GM18508 (cell line): Measurements from ENCODE around the gene TLE7.
A peak's percentile ranks its signal among the peaks of the same experiment; 100 is the strongest.

ENCODE experiments used
- ATAC-seq: cut with Tn5 transposase; IDR thresholded peaks from one replicate; pipeline ENCODE4 v1.9.1; 2021; ENCODE audit warnings: moderate number of reproducible peaks; ENCODE audit not compliant: insufficient read depth, unreplicated experiment

The TLE7 gene

DNA sequence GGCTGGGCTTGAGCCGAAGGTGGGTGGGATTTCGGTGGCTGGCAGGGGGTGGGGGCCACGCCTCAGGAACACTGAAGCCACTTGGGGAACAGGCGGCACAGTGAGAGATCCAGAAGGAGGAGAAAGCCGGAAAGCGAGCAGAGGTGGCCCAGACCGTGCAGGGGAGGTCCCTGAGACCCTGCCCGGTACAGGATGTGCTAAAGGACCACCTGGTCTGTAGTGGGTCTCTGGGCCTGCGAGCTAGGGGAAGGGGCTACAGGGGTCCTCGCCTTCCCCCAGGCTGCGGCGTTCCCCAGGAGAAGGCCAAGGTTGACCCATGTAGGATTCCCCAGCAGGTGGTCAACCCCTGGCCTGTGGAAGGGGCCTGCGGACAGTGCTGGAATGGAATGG lies at the start of gene TLE7:
Gene TLE7 (minus strand): TSS at position 4 of the 390 bp plus-strand sequence. CDS start 8,730 bp downstream, outside the sequence.
- ATAC-seq, result no peak

DNA sequence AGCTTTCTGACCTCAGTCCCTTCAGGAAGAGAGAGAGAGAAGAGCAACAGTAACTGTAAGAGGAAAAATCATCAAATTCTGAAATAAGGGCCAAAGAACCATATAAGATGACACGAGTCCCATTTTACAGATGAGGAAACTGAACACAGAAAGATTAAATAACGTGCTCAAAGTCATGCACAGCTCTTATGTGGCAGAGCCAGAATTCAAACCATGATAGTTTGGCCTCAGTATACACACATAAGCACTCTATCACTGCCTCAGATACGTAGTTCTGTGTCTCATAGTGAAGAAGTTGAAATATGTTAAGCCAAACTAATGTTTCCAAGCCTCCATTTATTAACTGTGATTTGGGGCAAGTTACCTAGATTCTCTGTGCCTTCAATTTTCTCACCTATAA lies 49.2 kb upstream of the TLE7 start:
- no peak for ATAC-seq

DNA sequence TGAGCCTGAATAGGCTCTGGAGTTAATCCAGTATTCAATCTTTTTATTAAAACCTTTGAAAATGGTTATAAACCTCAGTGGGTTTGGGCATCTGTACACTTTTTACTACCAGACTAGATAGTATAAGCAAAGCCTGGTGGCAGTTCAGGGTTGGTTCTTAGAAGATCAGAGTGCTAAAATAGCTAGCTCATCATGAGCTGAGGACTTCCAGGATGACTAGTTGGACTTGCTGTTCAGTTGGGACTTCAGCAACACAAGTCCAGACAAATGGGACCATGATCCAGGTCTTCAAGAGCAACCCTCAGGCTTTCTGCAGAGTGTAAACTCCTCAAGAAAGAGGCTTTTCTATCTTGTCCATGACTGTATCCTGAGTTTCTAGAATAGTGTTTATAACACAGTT lies 48.5 kb upstream of the TLE7 start:
- no peak for ATAC-seq

DNA sequence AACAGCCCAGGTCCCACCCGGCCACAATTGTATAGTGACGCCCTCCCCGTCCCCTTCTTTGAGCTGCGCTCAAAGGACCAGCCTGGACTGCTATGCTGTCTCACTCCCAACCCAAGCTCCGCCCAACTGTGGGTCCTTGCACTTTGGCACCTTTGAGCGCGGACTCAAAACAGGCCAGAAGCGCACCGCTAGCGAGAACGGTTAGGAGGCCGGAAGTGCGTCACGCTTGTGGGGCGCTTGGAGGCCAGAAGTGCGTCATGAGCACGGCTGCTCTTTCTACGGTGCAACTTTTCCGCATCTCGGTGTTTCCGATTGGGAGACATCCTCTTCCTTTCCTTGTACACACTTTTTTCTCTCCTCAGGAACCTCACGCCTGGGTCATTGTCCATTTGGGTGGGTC lies 47.3 kb upstream of the TLE7 start, which contains the start of gene ZNF19:
Gene ZNF19 (minus strand): TSS at position 203 of the 400 bp plus-strand sequence. CDS start 7,210 bp downstream, outside the sequence.
- no peak for ATAC-seq

DNA sequence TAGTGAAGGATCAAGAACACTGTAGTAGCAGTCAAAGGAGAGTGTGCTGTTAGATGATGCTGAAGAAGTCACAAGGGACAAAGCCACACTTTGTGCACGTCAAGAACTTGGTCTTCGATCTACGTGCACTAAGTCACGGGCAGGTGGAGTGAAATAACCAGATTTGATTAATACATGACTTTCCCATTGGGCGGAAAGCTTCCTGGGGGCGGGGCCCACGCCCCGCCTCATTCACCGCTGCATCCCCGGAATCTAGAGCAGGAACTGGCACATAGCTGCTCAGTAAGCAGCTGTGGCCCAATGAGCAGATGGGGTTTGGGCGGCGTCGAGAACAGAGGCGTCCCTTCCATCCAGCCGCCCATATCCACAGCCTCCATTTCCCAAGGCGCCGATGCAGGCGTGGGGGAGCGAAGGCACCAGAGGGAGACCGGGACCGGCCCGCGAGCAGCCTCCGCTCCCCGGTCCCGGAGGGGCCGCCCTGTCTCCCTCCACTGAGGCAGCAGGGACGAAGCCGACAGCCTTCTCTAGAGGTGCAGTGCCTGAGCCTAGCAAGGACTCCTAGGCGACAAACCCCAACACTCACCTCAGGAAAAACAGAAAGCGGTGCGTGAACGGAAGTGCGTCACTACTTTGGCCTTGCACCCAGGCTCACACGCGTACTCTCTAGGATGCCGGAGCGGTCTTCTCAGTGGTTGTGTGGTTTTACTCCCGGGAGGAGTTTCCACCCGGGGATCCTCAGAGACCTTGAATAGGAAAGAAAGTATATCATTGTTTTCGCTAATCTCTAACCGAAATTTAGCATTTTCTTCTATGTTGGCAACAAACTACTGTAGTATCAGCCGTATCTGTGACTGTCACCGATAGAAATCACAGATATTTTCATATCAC lies 42.4 kb upstream of the TLE7 start:
- ATAC-seq, result peak; percentile 85

DNA sequence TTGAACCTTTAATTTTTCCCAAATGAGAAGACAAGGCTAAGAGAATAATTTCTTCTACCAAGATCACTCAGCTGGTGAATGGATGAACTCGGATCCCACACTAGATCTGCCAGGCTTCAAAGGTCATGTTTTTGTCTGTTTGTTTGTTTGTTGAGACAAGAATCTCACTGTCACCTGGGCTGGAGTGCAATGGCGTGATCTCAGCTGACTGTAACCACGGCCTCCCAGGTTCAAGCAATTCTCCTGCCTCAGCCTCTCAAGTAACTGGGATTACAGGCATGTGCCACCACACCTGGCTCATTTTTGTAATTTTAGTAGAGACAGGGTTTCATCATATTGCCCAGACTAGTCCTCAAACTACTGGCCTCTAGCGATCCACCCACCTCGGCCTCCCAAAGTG lies 40.7 kb upstream of the TLE7 start:
- ATAC-seq, result no peak

DNA sequence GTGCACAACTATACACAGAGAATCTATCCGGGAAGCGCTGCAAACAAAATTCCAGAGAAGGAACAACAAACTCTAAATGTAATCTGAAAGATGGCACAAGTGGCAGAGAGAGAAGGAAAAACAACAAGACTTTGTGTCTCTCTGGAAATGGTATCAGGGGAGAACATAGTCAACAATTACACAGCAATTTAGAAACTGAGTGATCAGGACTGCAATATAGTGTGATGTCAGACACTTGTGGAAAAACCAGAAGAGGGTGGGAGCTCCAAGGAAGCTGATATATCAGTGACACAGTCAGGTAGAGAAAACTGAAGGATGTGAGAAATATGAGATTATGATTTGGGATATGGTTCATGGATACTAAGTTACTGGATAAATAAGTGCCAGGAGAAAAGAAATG lies 39.1 kb upstream of the TLE7 start:
- ATAC-seq, result no peak

DNA sequence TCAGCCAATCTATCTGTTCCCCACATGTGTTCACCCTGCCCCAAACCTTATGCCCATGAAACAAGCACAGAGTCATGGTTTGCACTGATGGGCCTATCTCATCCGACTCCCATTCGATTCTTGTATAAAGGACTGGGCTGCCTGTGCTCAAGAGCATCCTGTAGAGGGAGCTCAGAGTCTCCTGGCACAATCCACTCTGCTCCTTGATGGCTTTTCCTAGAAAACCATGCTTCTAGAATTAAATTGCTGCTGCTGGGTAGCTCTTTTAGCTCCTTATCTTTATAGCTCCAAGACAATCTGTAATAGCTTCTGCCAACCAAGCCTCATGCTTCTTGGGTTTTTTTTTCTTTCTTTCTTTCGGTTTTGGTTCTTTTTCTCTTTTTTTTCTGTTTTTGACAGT lies 37.6 kb upstream of the TLE7 start:
- ATAC-seq, result no peak

DNA sequence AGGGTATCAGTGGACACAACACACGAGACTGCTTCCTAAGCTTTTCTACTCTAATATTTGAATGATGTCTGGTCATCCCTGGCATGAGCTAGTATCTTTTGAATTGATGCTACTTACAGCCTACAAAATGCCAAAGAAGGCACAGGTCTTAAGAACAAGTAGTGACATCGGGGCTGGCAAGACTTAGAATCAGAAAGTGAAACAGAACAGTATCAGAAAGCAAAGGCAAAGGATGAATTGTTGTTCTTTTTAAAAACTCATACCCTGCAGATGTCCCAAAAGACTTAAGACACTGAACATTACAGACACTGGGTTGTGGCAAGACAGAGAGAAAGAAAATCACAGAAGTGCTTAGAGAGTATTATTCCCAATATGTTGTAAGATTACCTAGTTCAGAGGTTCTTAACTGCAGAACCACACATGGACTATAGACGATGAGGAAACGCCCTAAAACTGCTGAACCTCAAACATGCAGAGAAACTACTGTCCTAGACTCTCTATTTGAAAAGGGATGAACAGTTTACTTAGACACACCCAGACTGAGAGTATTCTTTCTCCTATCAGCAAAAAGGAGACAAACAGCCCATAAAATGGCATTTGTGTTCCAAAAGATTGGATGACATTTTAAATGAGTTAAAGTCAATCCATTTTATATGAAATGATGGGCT lies 34.7 kb upstream of the TLE7 start:
- ATAC-seq, result no peak

DNA sequence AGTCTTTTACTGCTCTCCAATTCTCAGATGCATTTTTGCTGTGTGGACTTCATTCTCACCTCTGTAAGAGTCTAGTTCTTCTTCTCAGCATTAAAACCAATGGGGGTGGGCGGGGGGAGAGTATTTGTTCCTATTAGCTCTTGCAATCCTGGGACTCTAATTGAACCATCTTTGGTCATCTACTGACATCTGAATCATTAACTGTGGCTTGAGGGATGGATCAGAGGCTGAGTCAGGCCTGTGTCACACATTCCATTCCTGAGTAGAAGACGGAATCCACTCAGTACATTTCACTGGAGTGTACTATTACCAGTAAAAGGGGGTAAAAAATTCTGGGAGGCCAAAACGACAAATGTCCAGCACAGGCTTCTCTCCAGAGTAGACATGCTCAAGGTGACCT lies 33.0 kb upstream of the TLE7 start:
- ATAC-seq, result no peak

DNA sequence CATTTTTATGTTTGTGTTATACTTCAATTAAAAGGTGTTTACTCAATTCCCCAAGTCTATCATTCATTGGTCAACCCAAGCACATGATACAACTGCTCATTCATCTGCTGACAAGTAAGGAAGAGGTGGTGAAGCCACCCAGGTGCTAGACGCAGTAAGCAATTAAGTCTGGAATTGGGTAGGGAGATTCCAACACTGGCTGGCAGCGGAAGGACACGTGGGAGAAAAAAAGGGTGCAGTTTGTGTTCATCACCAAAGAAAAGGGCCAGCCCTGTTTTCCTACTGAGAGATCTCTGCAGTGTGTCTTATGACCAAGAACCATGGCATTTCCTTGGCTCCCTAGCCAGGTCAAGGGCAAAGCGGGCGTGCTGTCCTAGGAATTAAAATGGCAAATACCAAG lies 32.0 kb upstream of the TLE7 start:
- no peak for ATAC-seq

DNA sequence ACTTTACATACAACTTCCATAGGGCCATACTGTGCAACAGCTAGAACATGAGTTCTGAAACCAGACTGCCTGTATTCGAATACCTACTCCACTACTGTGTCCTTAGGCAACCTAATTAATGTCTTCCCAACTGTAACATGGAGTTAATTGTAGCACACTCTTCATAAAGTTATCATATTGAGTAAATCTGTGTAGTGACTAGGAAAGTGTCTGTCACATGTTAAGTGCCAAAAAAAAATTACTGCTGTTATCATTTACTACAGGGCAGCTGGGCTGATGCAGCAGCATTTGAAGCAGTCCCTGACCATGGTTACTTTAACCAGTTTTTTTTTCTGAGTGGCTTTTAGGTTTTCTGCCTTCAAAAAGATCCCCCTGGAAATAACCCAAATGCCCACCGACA lies 31.1 kb upstream of the TLE7 start:
- ATAC-seq, result no peak

DNA sequence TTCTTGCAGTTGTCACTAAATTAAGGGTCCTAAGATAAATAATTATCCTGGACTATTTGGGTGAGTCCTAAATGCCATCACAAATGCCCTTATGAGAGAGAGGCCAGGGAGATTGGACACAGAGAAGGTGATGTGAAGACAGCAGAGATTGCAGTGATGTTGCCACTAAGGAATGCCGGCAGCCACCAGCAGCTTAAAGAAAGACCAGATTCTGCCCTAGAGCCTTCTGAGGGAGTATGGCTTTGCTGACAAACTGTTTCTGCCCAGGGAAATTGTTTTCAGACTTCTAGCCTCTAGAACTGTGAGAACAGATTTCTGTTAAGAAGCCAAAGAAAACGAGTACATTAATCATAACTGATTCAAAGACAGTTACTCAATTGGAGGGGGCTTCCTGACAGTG lies 30.2 kb upstream of the TLE7 start:
- no peak for ATAC-seq

DNA sequence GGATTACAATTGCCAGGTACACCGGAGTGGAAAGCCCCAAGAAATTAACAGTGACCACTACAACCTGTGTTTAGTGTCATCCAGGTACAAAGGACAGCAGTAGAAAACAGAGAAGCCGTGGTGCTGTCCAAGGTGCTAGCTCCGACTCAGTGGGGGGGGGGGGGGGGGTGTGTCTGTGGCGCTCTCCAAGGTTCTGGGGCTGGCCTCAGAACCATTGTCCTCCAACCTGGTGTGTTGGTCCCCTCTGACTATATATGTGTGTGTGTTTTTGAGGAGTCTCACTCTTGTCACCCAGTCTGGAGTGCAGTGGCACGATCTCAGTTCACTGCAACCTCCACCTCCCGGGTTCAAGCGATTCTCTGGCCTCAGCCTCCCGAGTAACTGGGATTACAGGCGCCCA lies 26.0 kb upstream of the TLE7 start:
- ATAC-seq, result no peak

DNA sequence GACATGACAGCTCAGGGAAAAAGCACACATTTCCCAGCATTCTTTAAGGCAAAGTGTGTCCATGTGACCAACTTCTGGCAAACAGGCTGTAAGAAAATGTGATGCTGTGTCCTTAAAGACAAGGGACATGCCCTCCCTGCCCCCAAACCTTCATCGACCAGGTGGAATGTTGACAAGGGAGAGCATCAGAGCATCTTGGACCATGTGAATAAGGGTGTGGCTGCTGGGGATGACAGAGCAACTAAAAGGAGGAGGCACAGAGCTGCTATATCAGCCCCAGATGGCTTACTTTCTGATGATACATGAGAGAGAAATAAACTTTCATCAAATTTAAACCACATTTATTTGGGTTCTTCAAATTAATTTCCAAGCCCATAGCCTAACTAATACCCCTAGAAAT lies 22.4 kb upstream of the TLE7 start:
- ATAC-seq, result no peak

DNA sequence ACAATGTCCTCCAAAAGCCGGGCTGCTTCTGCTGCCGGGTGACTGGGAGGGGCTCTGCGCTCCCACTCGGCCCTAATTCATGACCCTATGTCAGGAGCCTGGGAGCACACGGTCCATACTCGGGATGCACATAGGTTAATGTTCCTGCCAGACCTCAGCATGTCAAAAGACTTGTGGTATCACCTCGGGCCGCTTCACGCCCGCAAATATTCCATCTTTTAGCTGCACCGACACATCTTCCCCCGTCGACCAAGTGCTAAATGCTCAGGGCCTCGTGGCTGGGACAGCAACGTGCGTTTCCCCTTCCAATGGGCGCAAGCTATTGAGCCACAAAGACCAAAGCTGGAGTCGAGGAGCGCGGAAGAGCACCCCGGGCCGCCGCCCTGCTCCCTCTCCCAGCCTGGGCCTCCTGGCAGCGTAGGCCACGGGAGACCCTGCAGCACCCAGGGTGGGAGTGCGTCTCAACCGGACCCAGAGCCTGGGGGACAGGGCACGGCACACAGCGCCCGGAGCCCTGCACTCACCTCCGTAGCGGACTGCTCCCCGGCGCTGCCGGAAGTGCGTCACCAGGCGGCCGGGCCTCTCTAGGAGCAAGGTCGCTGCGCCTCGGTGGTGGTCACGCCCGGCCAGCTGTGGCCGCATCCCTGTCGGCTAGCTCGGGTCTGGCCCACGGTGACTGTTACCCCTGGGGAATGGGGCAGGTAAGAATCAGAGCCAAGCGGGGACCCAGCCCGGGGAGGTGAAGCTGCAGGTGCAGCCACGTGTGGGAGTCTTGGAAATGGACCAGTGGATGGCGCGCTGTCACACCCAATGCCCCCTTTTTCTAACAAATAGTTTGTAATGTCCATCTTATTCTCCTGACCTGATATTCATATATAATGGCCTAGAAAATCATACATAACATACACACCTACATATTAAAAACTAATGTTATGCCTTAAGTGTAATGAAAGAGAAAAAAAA lies 20.1 kb upstream of the TLE7 start, which contains the start of gene ZNF23:
Gene ZNF23 (minus strand): TSS at position 562 of the 963 bp plus-strand sequence. CDS start 5,451 bp downstream, outside the sequence.
- ATAC-seq, result peak; percentile 86

DNA sequence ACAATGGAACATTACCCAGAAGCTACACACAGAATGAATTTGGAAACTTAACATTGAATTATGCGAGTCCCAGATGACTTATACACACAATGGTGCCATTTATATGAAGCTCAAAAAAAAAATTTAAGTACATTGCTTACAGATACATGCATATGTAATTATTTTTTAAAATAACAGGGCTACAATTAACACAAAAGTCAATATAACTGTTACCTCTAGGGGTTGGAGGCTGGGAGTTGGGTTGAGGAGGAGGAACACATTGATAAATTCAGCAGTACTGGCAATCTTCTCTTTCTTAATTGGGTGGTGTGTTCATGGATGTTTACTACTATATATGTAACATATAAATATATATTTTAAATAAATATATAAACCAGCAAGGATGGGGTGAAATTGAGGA lies 19.1 kb upstream of the TLE7 start:
- ATAC-seq, result no peak

DNA sequence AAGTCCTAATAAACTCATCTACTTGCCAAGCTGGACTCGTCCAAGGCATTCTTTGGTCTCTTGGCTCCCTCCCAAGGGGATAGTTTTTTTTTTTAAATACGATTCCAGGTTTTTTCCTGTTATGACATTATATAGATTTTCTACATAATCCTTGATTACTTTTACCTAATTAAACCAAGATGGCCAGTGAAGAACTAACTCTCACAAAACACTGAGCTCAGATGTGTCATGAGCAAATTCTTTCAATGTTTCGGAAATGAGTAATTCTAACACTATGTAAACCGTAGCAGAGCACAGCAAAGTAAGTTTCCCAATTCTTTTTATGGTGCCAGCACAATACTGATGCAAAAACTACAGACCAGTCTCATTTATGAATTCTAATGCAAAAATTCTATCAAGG lies 18.4 kb upstream of the TLE7 start:
- ATAC-seq, result no peak

DNA sequence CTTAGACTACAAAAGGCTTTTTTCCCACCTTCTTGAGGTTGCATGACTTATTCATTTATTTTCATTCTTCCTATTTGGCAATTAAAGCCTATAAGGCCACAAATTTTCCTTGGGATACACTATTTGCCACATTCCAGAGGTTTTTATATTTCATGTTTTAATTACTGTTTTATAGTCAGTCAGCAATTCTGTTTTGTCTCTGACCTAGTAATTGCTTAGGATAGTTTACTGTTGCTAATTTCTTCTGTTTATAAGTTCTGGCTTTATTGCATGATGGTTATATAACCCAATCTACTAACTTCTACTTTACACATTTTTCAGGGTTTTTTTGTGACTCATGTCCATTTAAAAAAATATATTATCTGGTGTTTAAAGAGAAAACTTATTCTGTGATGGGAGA lies 17.7 kb upstream of the TLE7 start:
- ATAC-seq, result no peak

DNA sequence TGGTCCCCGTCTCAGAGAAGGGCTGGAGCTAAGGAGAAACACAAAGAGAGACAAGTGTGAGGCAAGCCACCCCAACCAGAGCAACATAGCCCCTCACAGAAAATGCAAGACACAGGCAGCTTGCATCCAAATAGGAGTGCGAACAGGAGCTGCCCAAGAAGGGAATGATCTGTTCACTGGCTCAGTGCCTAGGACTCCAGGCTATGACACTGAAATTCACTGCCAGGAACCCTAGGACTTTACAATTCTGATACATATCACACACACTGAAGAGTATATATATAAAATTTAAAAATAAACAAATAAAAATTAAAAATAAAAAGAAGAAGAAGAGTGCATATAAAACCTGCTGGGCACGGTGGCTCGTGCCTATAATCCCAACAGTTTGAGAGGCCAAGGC lies 14.9 kb upstream of the TLE7 start:
- ATAC-seq, result no peak
